ENCODE data around the gene ATP6V0C. TPM values are rescaled to one million over a fixed set of nuclear protein-coding genes. Genes with fewer than 3 reads are reported as not detected.

Gene ATP6V0C
- polyA plus RNA-seq, 1 experiment: 11.0 TPM

GRCh38 chr16:2470234-2470601 lies 43.5 kb upstream of the ATP6V0C start:
- H3K4me3 ChIP-seq (ENCODE audit: low read depth, low read length): no peak overlapping the region
- POLR2A ChIA-PET: interaction anchor here (1.1 to 1.2 kb wide), 2 partner anchors 13 to 219 kb away, joined by 3 read pairs; partner anchors contain the start of gene ECI1
- CTCF ChIA-PET: interaction anchor here (1.3 kb wide), 1 partner anchor 31 kb away, joined by 5 read pairs; no protein-coding TSS in a partner anchor

DNA sequence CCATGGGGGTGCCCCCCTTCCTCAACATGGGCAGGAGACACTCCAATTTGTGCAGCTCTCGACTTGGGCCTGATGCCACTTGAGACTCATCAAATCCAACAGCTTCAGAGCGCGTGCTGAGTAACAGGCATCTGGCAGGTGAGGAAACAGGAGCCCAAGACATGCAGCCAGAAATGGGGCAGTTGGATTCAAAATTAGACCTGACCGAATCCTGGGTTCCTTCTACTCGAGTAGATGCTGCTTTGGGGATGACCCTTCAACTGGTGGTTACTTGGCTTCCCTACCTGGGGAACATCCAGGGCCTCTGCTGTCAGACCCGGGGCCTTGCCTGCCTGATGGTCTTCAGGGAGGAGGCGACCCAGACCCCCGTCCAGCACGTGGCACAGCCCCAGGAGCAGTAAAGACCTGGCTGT lies 43.1 kb upstream of the ATP6V0C start:
- TF ChIP-seq CTCF (IDR thresholded peaks at IDR 0.05; ENCODE audit: low read depth, low read length): no peak
- no peak for DNase-seq (ENCODE audit: low read depth, low spot score)
- Histone ChIP-seq H3K27ac (ENCODE audit: low read depth, low read length) (no peak overlapping the region), H3K4me3 (ENCODE audit: low read depth, low read length) (no peak overlapping the region; the same call in 1 of the 2 replicates), H3K27me3 (ENCODE audit: control insufficient read depth, insufficient read depth, low read length) (no peaks in the 10 kb centered on the region), H3K9me3 (ENCODE audit: control insufficient read depth, insufficient read depth, low read length) (no peaks in the 10 kb centered on the region; the same call in 1 of the 2 replicates)
- POLR2A ChIA-PET: interaction anchor here (1.1 to 1.2 kb wide), 2 partner anchors 13 to 219 kb away, joined by 3 read pairs; partner anchors contain the start of gene ECI1
- CTCF ChIA-PET: interaction anchor here (0.7 to 1.3 kb wide), 2 partner anchors 30 to 31 kb away, joined by 3 to 5 read pairs; no protein-coding TSS in a partner anchor

More at GRCh38 chr16:2470234-2470601, 43.5 kb upstream of the ATP6V0C start:
- no peak for TF ChIP-seq CTCF (IDR thresholded peaks at IDR 0.05; ENCODE audit: low read depth, low read length)
- Histone ChIP-seq H3K27ac (ENCODE audit: low read depth, low read length) (no peak overlapping the region), H3K9me3 (ENCODE audit: control insufficient read depth, insufficient read depth, low read length) (no peaks in the 10 kb centered on the region; the same call in 1 of the 2 replicates), H3K27me3 (ENCODE audit: control insufficient read depth, insufficient read depth, low read length) (no peaks in the 10 kb centered on the region)
- DNase-seq (ENCODE audit: low read depth, low spot score): no peak

- CTCF ChIA-PET: interaction anchor here (0.7 kb wide), 1 partner anchor 30 kb away, joined by 3 read pairs; no protein-coding TSS in a partner anchor
- Histone ChIP-seq H3K4me3 (ENCODE audit: low read depth, low read length) (peak within 1 kb of the TSS; percentile 37; the same call in 1 of the 2 replicates), H3K27me3 (ENCODE audit: control insufficient read depth, insufficient read depth, low read length) (no peaks in the 10 kb centered on the region), H3K27ac (ENCODE audit: low read depth, low read length) (no peak within 1 kb of the TSS), H3K9me3 (ENCODE audit: control insufficient read depth, insufficient read depth, low read length) (no peaks in the 10 kb centered on the region; the same call in 1 of the 2 replicates)
- POLR2A ChIA-PET: interaction anchor here (0.5 to 1.2 kb wide), 3 partner anchors 168 to 220 kb away, joined by 3 to 4 read pairs (median 3); partner anchors contain the start of gene ECI1
- no peak for TF ChIP-seq CTCF (IDR thresholded peaks at IDR 0.05; ENCODE audit: low read depth, low read length)
- no peak for DNase-seq (ENCODE audit: low read depth, low spot score)
These were observed 42.6 kb upstream of the ATP6V0C start, which contains the start of gene NTN3 for GRCh38 chr16:2471016-2471652. TSS of gene NTN3 (plus strand) at chr16:2471297. CDS start at chr16:2471702, 405 bp downstream.

DNA sequence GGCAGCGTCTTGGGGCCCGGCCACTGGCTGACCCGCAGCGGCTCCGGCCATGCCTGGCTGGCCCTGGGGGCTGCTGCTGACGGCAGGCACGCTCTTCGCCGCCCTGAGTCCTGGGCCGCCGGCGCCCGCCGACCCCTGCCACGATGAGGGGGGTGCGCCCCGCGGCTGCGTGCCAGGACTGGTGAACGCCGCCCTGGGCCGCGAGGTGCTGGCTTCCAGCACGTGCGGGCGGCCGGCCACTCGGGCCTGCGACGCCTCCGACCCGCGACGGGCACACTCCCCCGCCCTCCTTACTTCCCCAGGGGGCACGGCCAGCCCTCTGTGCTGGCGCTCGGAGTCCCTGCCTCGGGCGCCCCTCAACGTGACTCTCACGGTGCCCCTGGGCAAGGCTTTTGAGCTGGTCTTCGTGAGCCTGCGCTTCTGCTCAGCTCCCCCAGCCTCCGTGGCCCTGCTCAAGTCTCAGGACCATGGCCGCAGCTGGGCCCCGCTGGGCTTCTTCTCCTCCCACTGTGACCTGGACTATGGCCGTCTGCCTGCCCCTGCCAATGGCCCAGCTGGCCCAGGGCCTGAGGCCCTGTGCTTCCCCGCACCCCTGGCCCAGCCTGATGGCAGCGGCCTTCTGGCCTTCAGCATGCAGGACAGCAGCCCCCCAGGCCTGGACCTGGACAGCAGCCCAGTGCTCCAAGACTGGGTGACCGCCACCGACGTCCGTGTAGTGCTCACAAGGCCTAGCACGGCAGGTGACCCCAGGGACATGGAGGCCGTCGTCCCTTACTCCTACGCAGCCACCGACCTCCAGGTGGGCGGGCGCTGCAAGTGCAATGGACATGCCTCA lies 41.9 kb upstream of the ATP6V0C start:
- H3K4me3 ChIP-seq (ENCODE audit: low read depth, low read length): peak overlapping the region; percentile 37; the same call in 1 of the 2 replicates
- H3K27ac ChIP-seq (ENCODE audit: low read depth, low read length): no peak overlapping the region
- no peak for TF ChIP-seq CTCF (IDR thresholded peaks at IDR 0.05; ENCODE audit: low read depth, low read length)
- DNase-seq (ENCODE audit: low read depth, low spot score): no peak
- POLR2A ChIA-PET: interaction anchor here (0.5 to 0.7 kb wide), 2 partner anchors 169 to 182 kb away, joined by 3 to 4 read pairs; no protein-coding TSS in a partner anchor
- CTCF ChIA-PET: no interaction called here
- H3K9me3 ChIP-seq (ENCODE audit: control insufficient read depth, insufficient read depth, low read length): no peaks in the 10 kb centered on the region; the same call in 1 of the 2 replicates
- H3K27me3 ChIP-seq (ENCODE audit: control insufficient read depth, insufficient read depth, low read length): no peaks in the 10 kb centered on the region

All from AG04450 (cell line).